ENCODE data around the gene ATAD1. TPM values are rescaled to one million over a fixed set of nuclear protein-coding genes. Genes with fewer than 3 reads are reported as not detected.
"Not testable (repeated sequence)": the region's sequence is repeated elsewhere in the genome, so short reads cannot be mapped to it uniquely, and the experiment has no call there.

Gene ATAD1
- total RNA-seq, 1 experiment from 2014 or later: 46.7 TPM

- TF ChIP-seq ZNF532 (CRISPR knock-in tag; IDR thresholded peaks at IDR 0.05; ENCODE audit: borderline replicate concordance): no peak
These were observed 67.9 kb downstream of the ATAD1 start (continued) for GRCh38 chr10:87750001-87750671.

GRCh38 chr10:87748244-87748643, 69.8 kb downstream of the ATAD1 start:
- DNase-seq (ENCODE audit: low spot score); H3K9me3 Mint-ChIP-seq; H3K4me3 Mint-ChIP-seq; ATAC-seq; H3K27me3 Mint-ChIP-seq (ENCODE audit: low read depth); H3K27ac Mint-ChIP-seq; POLR2A ChIA-PET: not testable (repeated sequence)
- CTCF ChIA-PET: interaction anchor here (3.0 kb wide), 1 partner anchor 14 kb away, joined by 24 read pairs; no protein-coding TSS in a partner anchor
- H3K4me1 Mint-ChIP-seq: peaks cover 24% of the 10 kb centered on the region
- H3K36me3 Mint-ChIP-seq: peaks cover 21% of the 10 kb centered on the region

- H3K36me3 Mint-ChIP-seq: peaks cover 22% of the 10 kb centered on the region
- no peak for TF ChIP-seq ESRRA (CRISPR knock-in tag; IDR thresholded peaks at IDR 0.05; ENCODE audit: borderline replicate concordance)
- TF ChIP-seq NR3C1 (CRISPR knock-in tag; conservative IDR thresholded peaks at IDR 0.05; ENCODE audit: low read depth): no peak
- TF ChIP-seq MYBL2 (CRISPR knock-in tag; IDR thresholded peaks at IDR 0.05): no peak
- no peak for TF ChIP-seq FOXJ3 (CRISPR knock-in tag; IDR thresholded peaks at IDR 0.05; ENCODE audit: borderline replicate concordance)
- no peaks in the 10 kb centered on the region for H3K27me3 Mint-ChIP-seq (ENCODE audit: low read depth)
- no peak for ATAC-seq
- CTCF ChIA-PET: interaction anchor here (0.7 kb wide), 1 partner anchor 242 kb away, joined by 3 read pairs; the partner anchor contains the start of gene MINPP1
- peaks cover 24% of the 10 kb centered on the region for H3K4me1 Mint-ChIP-seq
- DNase-seq (ENCODE audit: low spot score): no peak
- peaks cover 4% of the 10 kb centered on the region for H3K9me3 Mint-ChIP-seq
- H3K4me3 Mint-ChIP-seq: no peak overlapping the region
- no peak overlapping the region for H3K27ac Mint-ChIP-seq
- POLR2A ChIA-PET: no interaction called here
These were observed 71.1 kb downstream of the ATAD1 start for GRCh38 chr10:87746911-87747310.

GRCh38 chr10:87744606-87745005, 73.4 kb downstream of the ATAD1 start:
- DNase-seq (ENCODE audit: low spot score) (no peak), ATAC-seq (no peak)
- ChIA-PET CTCF (interaction anchor here (1.2 kb wide), 1 partner anchor 10 kb away, joined by 6 read pairs; no protein-coding TSS in a partner anchor), POLR2A (no interaction called here)
- Mint-ChIP-seq H3K4me3 (no peak overlapping the region), H3K4me1 (peaks cover 8% of the 10 kb centered on the region), H3K9me3 (peaks cover 4% of the 10 kb centered on the region), H3K27ac (no peak overlapping the region), H3K27me3 (ENCODE audit: low read depth) (no peaks in the 10 kb centered on the region), H3K36me3 (peaks cover 24% of the 10 kb centered on the region)
- TF ChIP-seq CREB1 (CRISPR knock-in tag; IDR thresholded peaks at IDR 0.05) (no peak), MYBL2 (CRISPR knock-in tag; IDR thresholded peaks at IDR 0.05) (no peak), CREM (CRISPR knock-in tag; IDR thresholded peaks at IDR 0.05) (no peak), FOXJ3 (CRISPR knock-in tag; IDR thresholded peaks at IDR 0.05; ENCODE audit: borderline replicate concordance) (no peak), IRF2 (CRISPR knock-in tag; IDR thresholded peaks at IDR 0.05; ENCODE audit: borderline replicate concordance, low read depth) (no peak), AR (CRISPR knock-in tag; IDR thresholded peaks at IDR 0.05) (no peak), ZMAT4 (CRISPR knock-in tag; IDR thresholded peaks at IDR 0.05) (no peak), JAZF1 (CRISPR knock-in tag; IDR thresholded peaks at IDR 0.05) (no peak), PRRX2 (CRISPR knock-in tag; IDR thresholded peaks at IDR 0.05) (no peak), HMGA2 (CRISPR knock-in tag; IDR thresholded peaks at IDR 0.05) (no peak), NR3C1 (CRISPR knock-in tag; conservative IDR thresholded peaks at IDR 0.05; ENCODE audit: low read depth) (no peak), NFYB (CRISPR knock-in tag; conservative IDR thresholded peaks at IDR 0.05; ENCODE audit: low read depth) (no peak), TCF7 (CRISPR knock-in tag; IDR thresholded peaks at IDR 0.05; ENCODE audit: low read depth) (no peak), IRF1 (CRISPR knock-in tag; IDR thresholded peaks at IDR 0.05) (no peak)

Measured in WTC11 (cell line).